Liver (tissue), 9 donors: ENCODE data around the gene LKAAEAR1. TPM values are rescaled to one million over a fixed set of nuclear protein-coding genes. Genes with fewer than 3 reads are reported as not detected.

Experiments
- DNase-seq: peaks from one replicate; pipeline ENCODE4 v3.0.0-alpha.2; 2017; ENCODE audit warnings: low spot score
- H3K27ac ChIP-seq, 2 donors: one replicate each; pipeline ENCODE4 v1.7.0; 2013; ENCODE audit warnings: inconsistent platforms in 2 of 2, low read length in 2 of 2, control low read depth in 1 of 2, low read depth in 1 of 2, mild to moderate bottlenecking in 1 of 2
- H3K27me3 ChIP-seq, 4 donors: one replicate each; pipeline versions ENCODE4 v1.6.1 to v1.7.0; 2013; ENCODE audit warnings: low read length in 3 of 4, inconsistent platforms in 1 of 4, mild to moderate bottlenecking in 1 of 4, moderate library complexity in 1 of 4; ENCODE audit not compliant: control insufficient read depth in 4 of 4, insufficient read depth in 4 of 4
- H3K36me3 ChIP-seq, 4 donors: one replicate each; pipeline versions ENCODE4 v1.6.1 to v1.7.0; 2013; ENCODE audit warnings: low read length in 3 of 4, mild to moderate bottlenecking in 3 of 4, low read depth in 1 of 4, moderate library complexity in 1 of 4; ENCODE audit not compliant: control insufficient read depth in 4 of 4, insufficient read depth in 3 of 4
- H3K4me1 ChIP-seq, 4 donors: one replicate each; pipeline versions ENCODE4 v1.6.1 to v1.7.0; 2013; ENCODE audit warnings: low read length in 3 of 4, mild to moderate bottlenecking in 3 of 4, moderate library complexity in 1 of 4; ENCODE audit not compliant: control insufficient read depth in 4 of 4, insufficient read depth in 4 of 4
- H3K4me3 ChIP-seq, 3 donors: one replicate each; pipeline versions ENCODE4 v1.6.1 to v1.7.0; 2013; ENCODE audit warnings: low read length in 3 of 3, control low read depth in 1 of 3, low read depth in 1 of 3, mild to moderate bottlenecking in 1 of 3
- H3K9ac ChIP-seq, 2 donors: one replicate each; pipeline ENCODE4 v1.7.0; 2013; ENCODE audit warnings: low read length in 2 of 2, mild to moderate bottlenecking in 2 of 2, moderate library complexity in 2 of 2, control low read depth in 1 of 2, low read depth in 1 of 2
- H3K9me3 ChIP-seq, 4 donors: one replicate each; pipeline versions ENCODE4 v1.6.1 to v1.7.0; 2013; ENCODE audit warnings: low read length in 3 of 4; ENCODE audit not compliant: control insufficient read depth in 4 of 4
- ATF3 ChIP-seq: IDR thresholded peaks from 2 replicates; pipeline ENCODE4 v1.6.1; 2016; ENCODE audit warnings: antibody characterized with exemption
- CTCF ChIP-seq: fragments of 150-350 bp; IDR thresholded peaks from 2 replicates; pipeline ENCODE4 v1.5.1; 2017; ENCODE audit warnings: improper control_type of control experiment, low read depth, low read length; ENCODE audit not compliant: missing input control
- EGR1 ChIP-seq, 2 donors: IDR thresholded peaks; 2 replicates each; pipeline ENCODE4 v1.6.1; 2016 to 2018; ENCODE audit warnings: antibody characterized with exemption in 2 of 2, low read depth in 2 of 2
- FOXA2 ChIP-seq: IDR thresholded peaks from 2 replicates; pipeline ENCODE4 v1.6.1; 2016; ENCODE audit warnings: antibody characterized with exemption
- GABPA ChIP-seq, 2 donors: IDR thresholded peaks in 1 of 2; conservative IDR thresholded peaks in 1 of 2; 2 replicates each; pipeline ENCODE4 v1.6.1; 2016; ENCODE audit warnings: antibody characterized with exemption in 2 of 2, mild to moderate bottlenecking in 1 of 2, moderate library complexity in 1 of 2
- JUND ChIP-seq, 2 donors: IDR thresholded peaks; 2 replicates each; pipeline ENCODE4 v1.6.1; 2016; ENCODE audit warnings: antibody characterized with exemption in 2 of 2
- MAX ChIP-seq: IDR thresholded peaks from 2 replicates; pipeline ENCODE4 v1.6.1; 2016; ENCODE audit warnings: antibody characterized with exemption
- NR2F2 ChIP-seq: IDR thresholded peaks from 2 replicates; pipeline ENCODE4 v1.6.1; 2016; ENCODE audit warnings: antibody characterized with exemption
- RAD21 ChIP-seq, 2 donors: IDR thresholded peaks; 2 replicates each; pipeline ENCODE4 v1.6.1; 2016; ENCODE audit warnings: antibody characterized with exemption in 2 of 2, mild to moderate bottlenecking in 2 of 2
- RXRA ChIP-seq, 2 donors: IDR thresholded peaks; 2 replicates each; pipeline ENCODE4 v1.6.1; 2017 to 2018; ENCODE audit warnings: antibody characterized with exemption in 2 of 2, mild to moderate bottlenecking in 1 of 2
- TAF1 ChIP-seq: conservative IDR thresholded peaks from 2 replicates; pipeline ENCODE4 v1.6.1; 2016; ENCODE audit warnings: antibody characterized with exemption, mild to moderate bottlenecking
- YY1 ChIP-seq: IDR thresholded peaks from 2 replicates; pipeline ENCODE4 v1.6.1; 2016; ENCODE audit warnings: antibody characterized with exemption, mild to moderate bottlenecking
- ZBTB33 ChIP-seq: IDR thresholded peaks from 2 replicates; pipeline ENCODE4 v1.6.1; 2016; ENCODE audit warnings: antibody characterized with exemption
- WGBS: extraction: QIAGEN DNeasy Blood & Tissue Kit; methylation state at CpG from one replicate; pipeline ENCODE4 v1.1.7; 2013; 5-methylcytosine and 5-hydroxymethylcytosine counted together
- polyA plus RNA-seq, 2 donors: library from polyadenylated mRNA; stranded (reverse) in 1 of 2; unstranded in 1 of 2; fragments of 200-250 nt in 1 of 2; fragments of >200 nt in 1 of 2; fragmentation: Nextera tagmentation in 1 of 2; extraction: Ambion mirVana in 1 of 2; gene quantifications; one replicate each; pipeline versions ENCODE4 v1.2.1 to v1.2.3, GENCODE V29; 2013 to 2015
- total RNA-seq, 2 donors: library from RNA; depleted of rRNA; stranded (reverse); fragments of >200 nt; gene quantifications; one replicate each; pipeline ENCODE4 v1.2.3, GENCODE V29; 2014
- donor health status: healthy.
- donor health status: healthy.
- donor health status: healthy.
- donor health status: healthy.
- donor health status: healthy.

LKAAEAR1 gene
- total and polyA plus RNA-seq, 4 donors, result 0.08 TPM; not detected in 3

GRCh38 chr20:64038565-64039292 lies 45.5 kb downstream of the LKAAEAR1 start:
- no peaks in the 10 kb centered on the region for H3K9me3 ChIP-seq
- DNase-seq, result peak; percentile 72
- no peak overlapping the region for H3K9ac ChIP-seq
- peaks cover 7 to 26% (median 11%) of the 10 kb centered on the region in 4 donors for H3K4me1 ChIP-seq
- WGBS, result under 1% methylated on average over 91 of the region's 91 CpGs
- H3K27ac ChIP-seq, result peak overlapping the region; percentile 36 to 66
- TF ChIP-seq JUND (IDR thresholded peaks at IDR 0.05) (no peak), CTCF (peak; percentile 67), FOXA2 (no peak), GABPA (IDR thresholded peaks at IDR 0.05 in 1 of 2, conservative IDR thresholded peaks at IDR 0.05 in 1 of 2) (no peak), RXRA (IDR thresholded peaks at IDR 0.05) (no peak), YY1 (no peak), NR2F2 (no peak), RAD21 (IDR thresholded peaks at IDR 0.05) (peak; percentile 61 to 66), EGR1 (IDR thresholded peaks at IDR 0.05; ENCODE audit: low read depth in 2 of 2) (no peak), MAX (no peak), ATF3 (no peak), ZBTB33 (no peak), TAF1 (no peak)
- peak overlapping the region in 2 of 3 donors; percentile 58 to 61 for H3K4me3 ChIP-seq
- peaks cover 0 to 3% (median 2%) of the 10 kb centered on the region in 4 donors for H3K27me3 ChIP-seq
- peaks cover 0 to 11% (median 5%) of the 10 kb centered on the region in 4 donors for H3K36me3 ChIP-seq

GRCh38 chr20:64038224-64038564 lies 46.0 kb downstream of the LKAAEAR1 start:
- Histone ChIP-seq H3K27ac (peak overlapping the region in 1 of 2 donors; percentile 66), H3K9ac (no peak overlapping the region), H3K9me3 (no peaks in the 10 kb centered on the region), H3K27me3 (peaks cover 0 to 3% (median 2%) of the 10 kb centered on the region in 4 donors), H3K36me3 (peaks cover 0 to 11% (median 5%) of the 10 kb centered on the region in 4 donors), H3K4me1 (peaks cover 7 to 26% (median 11%) of the 10 kb centered on the region in 4 donors), H3K4me3 (peak overlapping the region in 2 of 3 donors; percentile 58 to 61)
- no peak for TF ChIP-seq RXRA (IDR thresholded peaks at IDR 0.05)
- TF ChIP-seq GABPA (IDR thresholded peaks at IDR 0.05 in 1 of 2, conservative IDR thresholded peaks at IDR 0.05 in 1 of 2), result no peak
- TF ChIP-seq RAD21 (IDR thresholded peaks at IDR 0.05), result no peak
- no peak for TF ChIP-seq YY1
- no peak for DNase-seq
- WGBS, result 2% methylated on average over 30 of the region's 30 CpGs
